Duodenal mucosa (tissue), 2 donors: ENCODE measurements around the gene SNRPD2.
"Not testable (repeated sequence)": the region's sequence is repeated elsewhere in the genome, so short reads cannot be mapped to it uniquely, and the experiment has no call there.

Experiments
- H3K27ac ChIP-seq: one replicate; pipeline ENCODE4 v1.7.0; 2013; ENCODE audit warnings: low read depth, low read length
- H3K27me3 ChIP-seq, 2 donors: one replicate each; pipeline ENCODE4 v1.7.0; 2013; ENCODE audit warnings: low read length in 2 of 2, control low read depth in 1 of 2; ENCODE audit not compliant: insufficient read depth in 2 of 2, control insufficient read depth in 1 of 2
- H3K36me3 ChIP-seq, 2 donors: one replicate each; pipeline ENCODE4 v1.7.0; 2013; ENCODE audit warnings: low read length in 2 of 2, control low read depth in 1 of 2; ENCODE audit not compliant: insufficient read depth in 2 of 2, control insufficient read depth in 1 of 2
- H3K4me1 ChIP-seq, 2 donors: one replicate each; pipeline ENCODE4 v1.7.0; 2013; ENCODE audit warnings: low read length in 2 of 2, control low read depth in 1 of 2; ENCODE audit not compliant: insufficient read depth in 2 of 2, control insufficient read depth in 1 of 2
- H3K4me3 ChIP-seq, 2 donors: one replicate each; pipeline ENCODE4 v1.7.0; 2013; ENCODE audit warnings: low read length in 2 of 2, low read depth in 1 of 2
- H3K9ac ChIP-seq, 2 donors: one replicate each; pipeline ENCODE4 v1.7.0; 2013; ENCODE audit warnings: low read length in 2 of 2, low read depth in 1 of 2
- H3K9me3 ChIP-seq, 2 donors: one replicate each; pipeline ENCODE4 v1.7.0; 2013; ENCODE audit warnings: low read length in 2 of 2, control low read depth in 1 of 2; ENCODE audit not compliant: control insufficient read depth in 1 of 2

Gene SNRPD2

GRCh38 chr19:45701676-45702075 is 9.9 kb upstream of the SNRPD2 start:
- H3K9ac ChIP-seq: no peak overlapping the region
- no peak overlapping the region for H3K4me3 ChIP-seq
- H3K4me1 ChIP-seq: no peaks in the 10 kb centered on the region
- peaks cover 0 to 25% of the 10 kb centered on the region in 2 donors for H3K36me3 ChIP-seq
- H3K9me3 ChIP-seq: no peaks in the 10 kb centered on the region
- H3K27ac ChIP-seq: no peak overlapping the region
- no peaks in the 10 kb centered on the region for H3K27me3 ChIP-seq

GRCh38 chr19:45693106-45693788 is 1.5 kb upstream of the SNRPD2 start:
- Histone ChIP-seq H3K4me3 (peak overlapping the region; percentile 94 to 95), H3K36me3 (peaks cover 2 to 16% of the 10 kb centered on the region in 2 donors), H3K4me1 (peaks cover 5 to 16% of the 10 kb centered on the region in 2 donors), H3K27me3 (no peaks in the 10 kb centered on the region), H3K9ac (peak overlapping the region; percentile 92 to 94), H3K9me3 (no peaks in the 10 kb centered on the region), H3K27ac (peak overlapping the region; percentile 87)

- H3K4me3 ChIP-seq: peak within 1 kb of the TSS; percentile 94 to 95
Measured at GRCh38 chr19:45692187-45693105, 693 bp upstream of the SNRPD2 start, which contains the start of gene QPCTL. QPCTL (plus strand) TSS chr19:45692666; CDS start chr19:45692704, 38 bp downstream.

GRCh38 chr19:45687599-45687998 is 4.2 kb downstream of the SNRPD2 start:
- H3K4me3 ChIP-seq: no peak overlapping the region
- peaks cover 0 to 9% of the 10 kb centered on the region in 2 donors for H3K4me1 ChIP-seq
- no peaks in the 10 kb centered on the region for H3K9me3 ChIP-seq
- peaks cover 24 to 36% of the 10 kb centered on the region in 2 donors for H3K36me3 ChIP-seq
- H3K27me3 ChIP-seq: no peaks in the 10 kb centered on the region
- no peak overlapping the region for H3K27ac ChIP-seq
- no peak overlapping the region for H3K9ac ChIP-seq

More at GRCh38 chr19:45692187-45693105, 693 bp upstream of the SNRPD2 start, which contains the start of gene QPCTL:
- Histone ChIP-seq H3K9me3 (no peaks in the 10 kb centered on the region), H3K27me3 (no peaks in the 10 kb centered on the region), H3K9ac (peak within 1 kb of the TSS; percentile 92 to 94), H3K4me1 (peaks cover 5 to 16% of the 10 kb centered on the region in 2 donors), H3K36me3 (peaks cover 10 to 24% of the 10 kb centered on the region in 2 donors), H3K27ac (peak within 1 kb of the TSS; percentile 87)

GRCh38 chr19:45685045-45685444 is 6.7 kb downstream of the SNRPD2 start:
- H3K4me3 ChIP-seq, H3K27ac ChIP-seq, H3K4me1 ChIP-seq, H3K9ac ChIP-seq, H3K27me3 ChIP-seq, H3K9me3 ChIP-seq: not testable (repeated sequence)
- H3K36me3 ChIP-seq: peaks cover 24 to 36% of the 10 kb centered on the region in 2 donors

GRCh38 chr19:45682908-45683307 is 8.8 kb downstream of the SNRPD2 start:
- Histone ChIP-seq H3K4me3 (no peak overlapping the region), H3K36me3 (peaks cover 18 to 29% of the 10 kb centered on the region in 2 donors), H3K9me3 (no peaks in the 10 kb centered on the region), H3K27ac (no peak overlapping the region), H3K4me1 (peaks cover 7 to 8% of the 10 kb centered on the region in 2 donors), H3K27me3 (peaks cover 0 to 10% of the 10 kb centered on the region in 2 donors), H3K9ac (no peak overlapping the region)

GRCh38 chr19:45682117-45682516 is 9.6 kb downstream of the SNRPD2 start:
- H3K4me3 ChIP-seq: no peak overlapping the region
- H3K36me3 ChIP-seq: peaks cover 13 to 21% of the 10 kb centered on the region in 2 donors
- H3K9me3 ChIP-seq: no peaks in the 10 kb centered on the region
- peaks cover 0 to 16% of the 10 kb centered on the region in 2 donors for H3K27me3 ChIP-seq
- H3K4me1 ChIP-seq: peaks cover 13 to 14% of the 10 kb centered on the region in 2 donors
- peak overlapping the region in 1 of 2 donors; percentile 26 for H3K9ac ChIP-seq
- no peak overlapping the region for H3K27ac ChIP-seq

- Histone ChIP-seq H3K4me3 (peak overlapping the region; percentile 51 to 52), H3K9ac (peak overlapping the region; percentile 4 to 26), H3K9me3 (no peaks in the 10 kb centered on the region), H3K27ac (no peak overlapping the region), H3K27me3 (peaks cover 4 to 20% of the 10 kb centered on the region in 2 donors), H3K4me1 (peaks cover 13 to 19% of the 10 kb centered on the region in 2 donors), H3K36me3 (peaks cover 13 to 18% of the 10 kb centered on the region in 2 donors)
Measured at GRCh38 chr19:45681391-45682015, 10.2 kb downstream of the SNRPD2 start.

GRCh38 chr19:45677351-45678230 is 14.2 kb downstream of the SNRPD2 start:
- no peak overlapping the region for H3K27ac ChIP-seq
- H3K4me3 ChIP-seq: peak overlapping the region; percentile 60 to 65
- no peak overlapping the region for H3K9ac ChIP-seq

More at GRCh38 chr19:45677351-45678230, 14.2 kb downstream of the SNRPD2 start:
- no peaks in the 10 kb centered on the region for H3K36me3 ChIP-seq
- peaks cover 9 to 20% of the 10 kb centered on the region in 2 donors for H3K27me3 ChIP-seq
- H3K9me3 ChIP-seq: no peaks in the 10 kb centered on the region
- peaks cover 13 to 19% of the 10 kb centered on the region in 2 donors for H3K4me1 ChIP-seq
